ENCODE measurements around the gene G6PC2. TPM values are rescaled to one million over a fixed set of nuclear protein-coding genes. Genes with fewer than 3 reads are reported as not detected.

The G6PC2 gene
- total RNA-seq, 4 donors from 2014 or later = 0.29 TPM; not detected in 3

- H3K27me3 ChIP-seq = no peaks in the 10 kb centered on the region
- no peaks in the 10 kb centered on the region for H3K36me3 ChIP-seq
- no peaks in the 10 kb centered on the region for H3K9me3 ChIP-seq
- TF ChIP-seq POLR2A (IDR thresholded peaks at IDR 0.05) = no peak
- TF ChIP-seq CTCF (IDR thresholded peaks at IDR 0.05) = no peak
- 89 to 92% methylated on average over 2 of the region's 2 CpGs for WGBS, 2 donors
- intact Hi-C loops (cut with DNase I) = no loop called here
- DNase-seq = no peak
- no peaks in the 10 kb centered on the region for H3K4me1 ChIP-seq
- no peak overlapping the region for H3K4me3 ChIP-seq (replicated peaks in 1 of 3)
- no peak overlapping the region for H3K27ac ChIP-seq
Measured at GRCh38 chr2:168934826-168935225, 33.7 kb downstream of the G6PC2 start.

- DNase-seq = no peak
- 81 to 82% methylated on average over 14 of the region's 14 CpGs for WGBS, 2 donors
- H3K36me3 ChIP-seq = no peaks in the 10 kb centered on the region
- H3K4me3 ChIP-seq (replicated peaks in 1 of 3) = no peak overlapping the region
- no peaks in the 10 kb centered on the region for H3K9me3 ChIP-seq
- intact Hi-C loops (cut with DNase I) = no loop called here
- TF ChIP-seq CTCF (IDR thresholded peaks at IDR 0.05) = no peak
- no peak for TF ChIP-seq POLR2A (IDR thresholded peaks at IDR 0.05)
- no peaks in the 10 kb centered on the region for H3K4me1 ChIP-seq
- H3K27me3 ChIP-seq = no peaks in the 10 kb centered on the region
- no peak overlapping the region for H3K27ac ChIP-seq
Measured at GRCh38 chr2:168935810-168936581, 34.9 kb downstream of the G6PC2 start.

- no peak for DNase-seq
- Histone ChIP-seq H3K9me3 (no peaks in the 10 kb centered on the region), H3K27me3 (no peaks in the 10 kb centered on the region), H3K36me3 (no peaks in the 10 kb centered on the region), H3K27ac (no peak overlapping the region), H3K4me1 (no peaks in the 10 kb centered on the region), H3K4me3 (replicated peaks in 1 of 3) (no peak overlapping the region)
- 95 to 96% methylated on average over 1 of the region's 1 CpG for WGBS, 2 donors
- TF ChIP-seq POLR2A (IDR thresholded peaks at IDR 0.05) (no peak), CTCF (IDR thresholded peaks at IDR 0.05) (no peak)
- intact Hi-C loops (cut with DNase I) = no loop called here
Measured at GRCh38 chr2:168939061-168939460, 38.0 kb downstream of the G6PC2 start.

- intact Hi-C loops (cut with DNase I) = no loop called here
- no peak for DNase-seq
- 85 to 93% methylated on average over 4 of the region's 4 CpGs for WGBS, 2 donors
- Histone ChIP-seq H3K4me3 (replicated peaks in 1 of 3) (no peak overlapping the region), H3K9me3 (no peaks in the 10 kb centered on the region), H3K27ac (no peak overlapping the region), H3K36me3 (no peaks in the 10 kb centered on the region), H3K4me1 (no peaks in the 10 kb centered on the region), H3K27me3 (no peaks in the 10 kb centered on the region)
- no peak for TF ChIP-seq CTCF (IDR thresholded peaks at IDR 0.05)
- TF ChIP-seq POLR2A (IDR thresholded peaks at IDR 0.05) = no peak
Measured at GRCh38 chr2:168939918-168940317, 38.8 kb downstream of the G6PC2 start.

GRCh38 chr2:168941297-168941696, 40.2 kb downstream of the G6PC2 start:
- Histone ChIP-seq H3K4me1 (no peaks in the 10 kb centered on the region), H3K36me3 (no peaks in the 10 kb centered on the region), H3K27me3 (no peaks in the 10 kb centered on the region), H3K9me3 (no peaks in the 10 kb centered on the region), H3K4me3 (replicated peaks in 1 of 3) (no peak overlapping the region), H3K27ac (no peak overlapping the region)
- no peak for TF ChIP-seq CTCF (IDR thresholded peaks at IDR 0.05)
- TF ChIP-seq POLR2A (IDR thresholded peaks at IDR 0.05) = no peak
- intact Hi-C loops (cut with DNase I) = no loop called here
- no peak for DNase-seq

All from thyroid gland (tissue), 4 donors.